ENCODE results near the gene SLC16A7. TPM values are rescaled to one million over a fixed set of nuclear protein-coding genes. Genes with fewer than 3 reads are reported as not detected.

SLC16A7 gene
- 11.5 and 12.9 TPM in 2 replicates for total RNA-seq (ENCODE audit: low replicate concordance)
- long read RNA-seq, transcript SLC16A7-203 (6 exons, 1,969 nt), result major isoform, 14 of 16 reads
- long read RNA-seq, partial matches to known transcripts, result 0 of 16 reads
- long read RNA-seq, other reads (novel, unspliced or antisense), result 2 of 16 reads

DNA sequence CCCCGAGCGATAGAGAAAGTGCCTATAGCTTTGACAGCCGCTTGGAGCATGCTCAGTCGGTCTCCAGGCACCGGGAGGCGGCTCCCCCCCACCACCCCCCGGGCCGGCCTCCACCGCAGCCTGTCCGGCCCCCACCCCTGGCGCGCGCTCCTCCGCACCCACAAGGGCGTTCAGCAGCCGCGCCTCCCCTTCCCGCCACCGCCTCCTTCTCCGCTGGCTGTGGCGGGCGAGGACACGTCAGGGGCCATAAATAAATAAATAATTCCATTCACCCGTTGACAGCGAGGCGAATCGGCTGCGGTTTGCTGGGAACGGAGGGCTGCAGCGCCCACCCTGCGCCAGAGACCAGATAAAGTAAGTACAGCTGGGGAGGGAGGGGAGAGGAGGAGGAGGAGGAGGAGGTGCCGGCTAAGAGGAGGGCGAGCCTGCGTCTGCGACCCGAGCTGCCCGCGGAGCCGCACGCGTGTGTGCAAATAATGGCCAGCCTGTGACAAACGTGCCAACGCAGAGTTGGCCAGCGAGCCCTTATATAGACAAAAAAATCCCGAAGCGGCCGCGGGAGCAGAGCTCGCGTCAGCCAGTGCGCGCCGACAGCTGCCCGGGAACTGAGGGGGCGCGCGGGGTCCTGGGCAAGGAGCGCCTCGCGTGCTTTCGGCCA is at the start of gene SLC16A7:
SLC16A7 (plus strand) TSS at position 147 of the 658 bp plus-strand sequence. CDS start 108,773 bp downstream, outside the sequence.
- Mint-ChIP-seq H3K36me3 (peaks cover 3% of the 10 kb centered on the region), H3K4me1 (ENCODE audit: unreplicated experiment) (peaks cover 19% of the 10 kb centered on the region), H3K27ac (peak within 1 kb of the TSS; percentile 94), H3K27me3 (peaks cover 8% of the 10 kb centered on the region), H3K4me3 (peak within 1 kb of the TSS; percentile 91), H3K9me3 (no peaks in the 10 kb centered on the region)
- TF ChIP-seq CTCF (conservative IDR thresholded peaks at IDR 0.05), result peak; percentile 32
- peak; percentile 81 for DNase-seq (ENCODE audit: extremely low spot score, unreplicated experiment)

- H3K4me3 Mint-ChIP-seq, result no peak overlapping the region
- H3K27me3 Mint-ChIP-seq, result peaks cover 3% of the 10 kb centered on the region
- H3K9me3 Mint-ChIP-seq, result no peaks in the 10 kb centered on the region
- no peaks in the 10 kb centered on the region for H3K36me3 Mint-ChIP-seq
- no peak for TF ChIP-seq CTCF (conservative IDR thresholded peaks at IDR 0.05)
- no peak for DNase-seq (ENCODE audit: extremely low spot score, unreplicated experiment)
- no peak overlapping the region for H3K27ac Mint-ChIP-seq
- no peaks in the 10 kb centered on the region for H3K4me1 Mint-ChIP-seq (ENCODE audit: unreplicated experiment)
Measured at GRCh38 chr12:59548930-59549329, 46.9 kb upstream of the SLC16A7 start.

- Mint-ChIP-seq H3K27ac (no peak overlapping the region), H3K9me3 (no peaks in the 10 kb centered on the region), H3K36me3 (no peaks in the 10 kb centered on the region), H3K4me1 (ENCODE audit: unreplicated experiment) (no peaks in the 10 kb centered on the region), H3K4me3 (no peak overlapping the region), H3K27me3 (no peaks in the 10 kb centered on the region)
- DNase-seq (ENCODE audit: extremely low spot score, unreplicated experiment), result no peak
- TF ChIP-seq CTCF (conservative IDR thresholded peaks at IDR 0.05), result no peak
Measured at GRCh38 chr12:59559696-59560095, 36.1 kb upstream of the SLC16A7 start.

DNA sequence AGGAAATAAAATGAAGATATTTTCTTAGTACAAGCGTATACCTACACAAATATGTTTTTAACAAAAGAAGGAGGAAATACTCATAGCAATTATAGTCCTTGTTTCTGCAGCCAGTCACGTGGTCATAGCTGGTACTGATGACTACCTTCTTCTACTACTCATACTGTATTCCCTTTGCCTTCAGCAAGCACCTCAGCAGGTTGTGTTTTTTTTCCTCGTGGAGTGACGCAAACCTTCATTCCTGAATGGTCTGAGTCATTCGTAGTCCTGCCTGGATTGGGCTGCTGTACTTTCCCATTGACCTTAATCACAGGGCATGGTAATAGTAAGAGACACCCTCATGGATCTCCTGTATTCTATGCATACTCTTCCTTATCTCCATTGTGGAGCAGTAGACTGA is 25.7 kb upstream of the SLC16A7 start:
- no peaks in the 10 kb centered on the region for H3K36me3 Mint-ChIP-seq

GRCh38 chr12:59574406-59574805 is 21.4 kb upstream of the SLC16A7 start:
- Mint-ChIP-seq H3K4me3 (no peak overlapping the region), H3K27ac (peak overlapping the region; percentile 61), H3K4me1 (ENCODE audit: unreplicated experiment) (no peaks in the 10 kb centered on the region), H3K9me3 (peaks cover 4% of the 10 kb centered on the region), H3K36me3 (no peaks in the 10 kb centered on the region), H3K27me3 (peaks cover 7% of the 10 kb centered on the region)
- DNase-seq (ENCODE audit: extremely low spot score, unreplicated experiment), result no peak
- TF ChIP-seq CTCF (conservative IDR thresholded peaks at IDR 0.05), result no peak

More for the DNA sequence above, 25.7 kb upstream of the SLC16A7 start:
- H3K4me1 Mint-ChIP-seq (ENCODE audit: unreplicated experiment), result no peaks in the 10 kb centered on the region
- H3K4me3 Mint-ChIP-seq, result no peak overlapping the region
- DNase-seq (ENCODE audit: extremely low spot score, unreplicated experiment), result no peak
- peaks cover 4% of the 10 kb centered on the region for H3K9me3 Mint-ChIP-seq
- no peak for TF ChIP-seq CTCF (conservative IDR thresholded peaks at IDR 0.05)
- peaks cover 6% of the 10 kb centered on the region for H3K27me3 Mint-ChIP-seq
- no peak overlapping the region for H3K27ac Mint-ChIP-seq

Measured in type B pancreatic cell (in vitro differentiated cells).